Aorta (tissue), 5 donors: ENCODE data around the gene PRCC. TPM values are rescaled to one million over a fixed set of nuclear protein-coding genes. Genes with fewer than 3 reads are reported as not detected.

Experiments used
- ATAC-seq: fragments of 200-7000 bp; cut with Tn5 transposase; one replicate; pipeline ENCODE4 v1.9.1; 2022; ENCODE audit warnings: moderate library complexity; ENCODE audit not compliant: low FRiP score
- DNase-seq, 2 donors: peaks; one replicate each; pipeline ENCODE4 v3.0.0-alpha.2; 2020
- H3K27ac ChIP-seq, 2 donors: one replicate each; pipeline ENCODE4 v1.5.1; 2013; ENCODE audit warnings: low read length in 2 of 2, mild to moderate bottlenecking in 2 of 2, moderate library complexity in 2 of 2, control low read depth in 1 of 2, inconsistent platforms in 1 of 2, low read depth in 1 of 2
- H3K27me3 ChIP-seq, 2 donors: one replicate each; pipeline ENCODE4 v1.6.1; 2013; ENCODE audit warnings: control low read depth in 1 of 2, low read length in 1 of 2, mild to moderate bottlenecking in 1 of 2, moderate library complexity in 1 of 2; ENCODE audit not compliant: insufficient read depth in 2 of 2, control insufficient read depth in 1 of 2
- H3K36me3 ChIP-seq, 2 donors: one replicate each; pipeline ENCODE4 v1.6.1; 2013; ENCODE audit warnings: control low read depth in 1 of 2, low read length in 1 of 2, mild to moderate bottlenecking in 1 of 2; ENCODE audit not compliant: insufficient read depth in 2 of 2, control insufficient read depth in 1 of 2
- H3K4me1 ChIP-seq, 2 donors: one replicate each; pipeline ENCODE4 v1.6.1; 2013; ENCODE audit warnings: low read length in 2 of 2, control low read depth in 1 of 2, mild to moderate bottlenecking in 1 of 2, moderate library complexity in 1 of 2; ENCODE audit not compliant: insufficient read depth in 2 of 2, control insufficient read depth in 1 of 2
- H3K4me3 ChIP-seq, 2 donors: one replicate each; pipeline ENCODE4 v1.5.1; 2013; ENCODE audit warnings: low read length in 2 of 2, control low read depth in 1 of 2, mild to moderate bottlenecking in 1 of 2
- H3K9me3 ChIP-seq: one replicate; pipeline ENCODE4 v1.6.1; 2013; ENCODE audit warnings: mild to moderate bottlenecking, low read length; ENCODE audit not compliant: control insufficient read depth
- WGBS, 2 donors: extraction: QIAGEN DNeasy Blood & Tissue Kit; methylation state at CpG; one replicate each; pipeline ENCODE4 v1.1.7; 2013; 5-methylcytosine and 5-hydroxymethylcytosine counted together
- intact Hi-C, 2 donors: fragments of 100-400 bp; cut with DNase I; formaldehyde crosslinking; loops; one replicate each; pipeline versions ENCODE4 v1.14.2 to v1.15.0; 2022
- polyA plus RNA-seq, 2 donors: library from polyadenylated mRNA; stranded (reverse); fragments of 200-250 nt; gene quantifications; one replicate each; pipeline ENCODE4 v1.2.3, GENCODE V29; 2013
- total RNA-seq, 2 donors: library from RNA; stranded (reverse); fragmentation: NEBNext Ultra II Directional; extraction: Animal tissue kit (Norgen Biotek cat#: 25700); gene quantifications; one replicate each; pipeline ENCODE4 v1.2.1, GENCODE V29; 2021
- donor health status: healthy with polysubstance abuse.
- donor health status: Bipolar disorder and iron deficiency.
- donor health status: DM: no; HTN: no; CAD: no.
- donor health status: DM: no; HTN: no; CAD: no.
- donor health status: DM: yes; HTN: yes; CAD: no.

Gene PRCC
- total and polyA plus RNA-seq, 4 donors, result 17.2 to 50.2 (median 42.2) TPM

GRCh38 chr1:156775799-156776198 lies 8.5 kb downstream of the PRCC start:
- no peaks in the 10 kb centered on the region for H3K36me3 ChIP-seq
- intact Hi-C loops, result no loop called here
- WGBS, 2 donors, result 77 to 78% methylated on average over 5 of the region's 5 CpGs
- no peak overlapping the region for H3K4me3 ChIP-seq
- H3K9me3 ChIP-seq, result no peaks in the 10 kb centered on the region
- no peak for ATAC-seq
- DNase-seq, result no peak
- H3K27me3 ChIP-seq, result no peaks in the 10 kb centered on the region
- H3K4me1 ChIP-seq, result peaks cover 2 to 7% of the 10 kb centered on the region in 2 donors
- no peak overlapping the region for H3K27ac ChIP-seq

DNA sequence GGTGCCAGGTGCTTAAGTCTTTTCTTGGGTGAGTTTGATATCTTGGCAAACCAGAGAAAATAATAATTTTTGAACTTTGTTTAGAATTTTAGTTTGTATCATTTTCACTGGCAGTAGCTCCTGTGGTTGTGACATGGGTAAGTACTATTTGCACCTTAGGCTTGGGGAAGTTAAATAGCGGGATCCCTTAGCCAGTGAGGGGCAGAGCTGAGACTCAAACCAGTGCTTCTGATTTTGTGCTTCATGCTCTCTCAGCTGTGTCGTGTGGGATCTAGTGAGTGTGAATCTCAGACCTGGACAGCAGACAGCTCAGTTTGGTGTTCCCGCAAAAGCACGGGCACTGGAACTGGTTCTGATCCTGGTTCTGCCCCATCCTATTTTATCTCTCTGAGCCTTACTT lies 9.6 kb downstream of the PRCC start:
- Histone ChIP-seq H3K36me3 (no peaks in the 10 kb centered on the region), H3K27me3 (no peaks in the 10 kb centered on the region), H3K4me3 (no peak overlapping the region)

DNA sequence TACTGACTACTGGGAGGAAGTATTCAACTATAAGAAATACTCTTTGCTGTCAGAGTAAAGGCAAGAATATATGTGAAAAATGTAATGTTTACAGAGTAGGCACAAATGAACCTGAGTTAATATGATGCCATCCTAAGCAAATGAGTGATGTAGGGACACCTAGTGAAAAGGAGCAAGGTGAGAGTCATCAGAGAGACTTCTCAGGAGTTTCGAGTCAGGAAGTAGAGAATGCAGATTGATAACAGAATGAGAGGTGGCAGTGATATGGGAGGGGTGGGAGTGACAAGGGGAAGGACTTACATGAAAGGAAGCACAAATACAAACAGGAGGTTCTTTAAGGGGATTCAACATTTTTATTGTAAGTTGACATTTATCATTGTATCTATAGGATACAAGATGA lies 10.2 kb downstream of the PRCC start:
- H3K4me1 ChIP-seq, result peaks cover 2 to 4% of the 10 kb centered on the region in 2 donors
- no peaks in the 10 kb centered on the region for H3K9me3 ChIP-seq
- no peak overlapping the region for H3K4me3 ChIP-seq
- H3K27ac ChIP-seq, result no peak overlapping the region
- intact Hi-C loops, result no loop called here
- no peak for DNase-seq
- H3K27me3 ChIP-seq, result no peaks in the 10 kb centered on the region
- H3K36me3 ChIP-seq, result no peaks in the 10 kb centered on the region
- ATAC-seq, result no peak
- WGBS, 2 donors, result 43 to 54% methylated on average over 1 of the region's 1 CpG

More for the DNA sequence above, 9.6 kb downstream of the PRCC start:
- no peak for DNase-seq
- WGBS, 2 donors, result 53 to 61% methylated on average over 4 of the region's 4 CpGs
- ATAC-seq, result no peak
- intact Hi-C loops, result no loop called here
- peaks cover 2 to 7% of the 10 kb centered on the region in 2 donors for H3K4me1 ChIP-seq
- H3K9me3 ChIP-seq, result no peaks in the 10 kb centered on the region
- no peak overlapping the region for H3K27ac ChIP-seq

DNA sequence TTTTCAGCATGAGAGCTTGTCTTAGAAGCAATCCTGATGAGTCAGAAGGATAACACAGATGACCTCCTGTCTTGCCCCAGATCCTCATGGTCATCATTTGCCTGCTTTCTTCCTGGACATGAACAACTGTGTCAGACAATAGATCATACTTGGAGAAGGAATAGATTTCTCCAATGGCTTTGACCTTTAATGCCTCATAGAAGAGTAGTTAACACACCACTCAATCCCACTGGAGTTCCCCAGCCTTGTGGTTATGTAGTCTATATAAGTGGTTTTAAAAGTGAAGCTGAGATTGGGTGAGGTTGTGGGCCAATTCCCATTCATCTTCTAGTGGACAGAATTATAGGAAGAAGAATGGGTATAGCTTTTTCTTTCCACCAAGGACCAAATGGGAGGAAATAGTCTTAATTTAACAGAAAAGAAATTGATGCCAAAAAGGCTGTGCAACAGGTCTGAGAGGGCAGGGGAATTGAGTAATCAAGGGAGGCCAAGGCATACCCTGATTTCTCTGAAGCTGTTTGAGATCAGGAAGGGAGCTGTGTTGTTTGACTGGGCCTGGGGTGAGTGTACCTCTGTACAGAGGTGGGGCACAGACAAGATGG lies 14.4 kb downstream of the PRCC start:
- ATAC-seq, result no peak
- intact Hi-C loops, result no loop called here
- H3K9me3 ChIP-seq, result no peaks in the 10 kb centered on the region
- no peaks in the 10 kb centered on the region for H3K4me1 ChIP-seq
- H3K27ac ChIP-seq, result no peak overlapping the region
- no peaks in the 10 kb centered on the region for H3K27me3 ChIP-seq
- peaks cover 0 to 4% of the 10 kb centered on the region in 2 donors for H3K36me3 ChIP-seq
- no peak for DNase-seq
- H3K4me3 ChIP-seq, result no peak overlapping the region

- Histone ChIP-seq H3K9me3 (no peaks in the 10 kb centered on the region), H3K4me1 (no peaks in the 10 kb centered on the region), H3K4me3 (no peak overlapping the region), H3K36me3 (peaks cover 0 to 8% of the 10 kb centered on the region in 2 donors), H3K27ac (no peak overlapping the region), H3K27me3 (no peaks in the 10 kb centered on the region)
- intact Hi-C loops, result no loop called here
- ATAC-seq, result no peak
- WGBS, 2 donors, result 91 to 92% methylated on average over 6 of the region's 6 CpGs
- DNase-seq, result no peak
Observed at GRCh38 chr1:156785458-156785857, 18.1 kb downstream of the PRCC start.

GRCh38 chr1:156786640-156787039 lies 19.3 kb downstream of the PRCC start:
- 92 to 96% methylated on average over 10 of the region's 10 CpGs for WGBS, 2 donors
- ATAC-seq, result no peak
- peaks cover 0 to 10% of the 10 kb centered on the region in 2 donors for H3K36me3 ChIP-seq

DNA sequence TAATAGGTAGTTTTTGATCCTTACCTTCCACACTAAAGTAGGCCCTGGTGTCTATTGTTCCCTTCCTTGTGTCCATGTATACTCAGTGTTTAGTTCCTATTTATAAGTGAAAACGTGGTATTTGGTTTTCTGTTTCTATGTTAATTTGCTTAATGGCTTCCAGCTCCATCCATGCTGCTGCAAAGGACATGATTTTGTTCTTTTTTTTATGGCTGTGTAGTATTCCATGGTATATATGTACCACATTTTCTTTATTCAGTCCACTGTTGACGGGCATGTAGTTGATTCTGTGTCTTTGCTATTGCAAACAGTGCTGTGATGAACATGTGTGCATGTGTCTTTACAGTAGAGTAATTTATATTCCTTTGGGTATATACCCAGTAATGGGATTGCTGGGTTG lies 20.8 kb downstream of the PRCC start:
- Histone ChIP-seq H3K4me3 (no peak overlapping the region), H3K9me3 (no peaks in the 10 kb centered on the region), H3K27ac (no peak overlapping the region), H3K4me1 (no peaks in the 10 kb centered on the region), H3K27me3 (no peaks in the 10 kb centered on the region), H3K36me3 (peaks cover 0 to 14% of the 10 kb centered on the region in 2 donors)
- DNase-seq (no peak), ATAC-seq (no peak)
- WGBS, 2 donors, result 91 to 95% methylated on average over 2 of the region's 2 CpGs
- intact Hi-C loops, result no loop called here

More at GRCh38 chr1:156786640-156787039, 19.3 kb downstream of the PRCC start:
- no peak for DNase-seq
- H3K27ac ChIP-seq, result no peak overlapping the region
- no peaks in the 10 kb centered on the region for H3K4me1 ChIP-seq
- H3K4me3 ChIP-seq, result no peak overlapping the region
- intact Hi-C loops, result no loop called here
- H3K9me3 ChIP-seq, result no peaks in the 10 kb centered on the region
- H3K27me3 ChIP-seq, result no peaks in the 10 kb centered on the region

DNA sequence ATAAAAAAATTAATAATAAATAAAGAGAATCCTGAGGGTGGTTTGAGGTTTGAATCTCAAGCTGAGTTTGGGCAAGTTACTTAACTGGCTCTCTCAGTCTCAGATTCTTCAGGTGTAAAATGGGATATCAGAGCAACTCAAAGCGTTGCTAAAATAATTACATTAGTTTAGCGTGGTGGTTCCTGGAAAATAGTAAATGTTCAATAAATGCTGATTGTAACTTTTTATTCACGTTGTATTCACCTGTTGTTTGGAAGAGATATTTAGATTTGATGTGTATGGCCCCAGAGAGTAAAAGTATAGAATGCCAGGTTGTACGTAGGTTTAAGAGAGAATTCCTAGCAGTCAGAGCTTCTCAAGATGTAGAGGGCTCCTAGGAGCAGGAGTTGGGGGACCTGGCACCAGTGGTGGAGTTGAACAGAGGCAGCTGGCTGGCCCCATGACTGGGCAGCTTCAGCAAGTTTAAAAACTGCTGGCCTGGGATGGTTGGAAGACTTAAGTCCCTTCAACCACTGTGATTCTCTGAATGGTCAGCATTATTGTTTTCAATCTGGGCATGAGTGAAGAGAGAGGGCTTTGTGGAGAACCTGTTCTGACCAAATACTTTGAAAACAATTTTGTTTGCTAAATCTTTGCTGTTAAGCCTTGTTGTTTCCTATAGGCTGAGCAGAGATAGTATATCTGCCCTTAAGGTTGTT lies 22.4 kb downstream of the PRCC start:
- no peaks in the 10 kb centered on the region for H3K27me3 ChIP-seq
- no peak overlapping the region for H3K27ac ChIP-seq
- no peaks in the 10 kb centered on the region for H3K9me3 ChIP-seq
- H3K4me3 ChIP-seq, result no peak overlapping the region
- DNase-seq (no peak), ATAC-seq (no peak)
- H3K4me1 ChIP-seq, result no peaks in the 10 kb centered on the region
- 80 to 93% methylated on average over 4 of the region's 4 CpGs for WGBS, 2 donors
- peaks cover 0 to 15% of the 10 kb centered on the region in 2 donors for H3K36me3 ChIP-seq
- intact Hi-C loops, result no loop called here
